A549 (cell line): ENCODE data around the gene MOSMO. TPM values are rescaled to one million over a fixed set of nuclear protein-coding genes. Genes with fewer than 3 reads are reported as not detected.

Experiments
- ATAC-seq, 2 experiments: fragments of 200-7000 bp in 1 of 2; fragments of >200 bp in 1 of 2; cut with Nextera tagmentation in 1 of 2; cut with Tn5 transposase in 1 of 2; 3 replicates each; pipeline versions ENCODE4 v1.8.0 to v1.9.1; 2018 to 2020; ENCODE audit warnings: mild to moderate bottlenecking in 1 of 2, moderate library complexity in 1 of 2
- CTCF ChIA-PET: fragments of 300-600 bp; sonication (Branson Sonifier 250); formaldehyde crosslinking; extraction: SDS; loops from one replicate; lab custom pipeline; 2021; ENCODE audit warnings: antibody characterized with exemption, inconsistent platforms; lab: Yijun Ruan, JAX
- POLR2A ChIA-PET: fragments of 350-600 bp; formaldehyde crosslinking; extraction: SDS; loops from one replicate; lab custom pipeline; 2021; ENCODE audit warnings: antibody characterized with exemption, inconsistent platforms; lab: Yijun Ruan, JAX
- DNase-seq, 2 experiments: peaks; one replicate each; pipeline versions ENCODE4 v3.0.0 to v3.0.0-alpha.2; 2011 to 2016; ENCODE audit warnings: low read depth in 1 of 2, low spot score in 1 of 2
- FAIRE-seq: peaks from 2 replicates; lab custom pipeline; 2011; peaks lifted over from hg19 to GRCh38; lab: Jason Lieb, UNC
- H3K27ac ChIP-seq, 2 experiments: fragments of >200 bp; sonication (Bioruptor Twin); formaldehyde crosslinking; 3 replicates each; pipeline ENCODE4 v1.5.1; 2016 to 2017
- H3K4me1 ChIP-seq: fragments of >200 bp; sonication (Bioruptor Twin); formaldehyde crosslinking; 3 replicates; pipeline ENCODE4 v1.6.1; 2016
- H3K4me2 ChIP-seq: fragments of >200 bp; sonication (Bioruptor Twin); formaldehyde crosslinking; 3 replicates; pipeline ENCODE4 v1.6.1; 2016
- H3K4me3 ChIP-seq: fragments of >200 bp; sonication (Bioruptor Twin); formaldehyde crosslinking; 3 replicates; pipeline ENCODE4 v1.5.1; 2016
- H3K9me3 ChIP-seq: fragments of >200 bp; sonication (Bioruptor Twin); formaldehyde crosslinking; 3 replicates; pipeline ENCODE4 v1.6.1; 2016
- BHLHE40 ChIP-seq: IDR thresholded peaks from 2 replicates; pipeline ENCODE4 v1.6.1; 2012; ENCODE audit warnings: low read depth, low read length, inconsistent platforms
- CBX2 ChIP-seq: fragments of 200-600 bp; sonication (generic); IDR thresholded peaks from 2 replicates; pipeline ENCODE4 v1.6.1; 2016; ENCODE audit warnings: low read depth, mild to moderate bottlenecking, borderline replicate concordance
- CHD4 ChIP-seq: fragments of 200-600 bp; sonication (generic); IDR thresholded peaks from 2 replicates; pipeline ENCODE4 v1.6.1; 2016; ENCODE audit warnings: antibody characterized with exemption, mild to moderate bottlenecking, borderline replicate concordance
- EHF ChIP-seq: fragments of 250-450 bp; sonication (Bioruptor Pico); IDR thresholded peaks from 2 replicates; pipeline ENCODE4 v1.5.0; 2020; ENCODE audit warnings: mild to moderate bottlenecking
- FOSL2 ChIP-seq, 2 experiments: fragments of 450-650 bp in 1 of 2; fragments of >200 bp in 1 of 2; sonication (Bioruptor Twin) in 1 of 2; formaldehyde crosslinking; IDR thresholded peaks; 2 replicates each; pipeline versions ENCODE4 v1.5.0 to v1.6.1; 2016 to 2020; ENCODE audit warnings: mild to moderate bottlenecking in 1 of 2, moderate library complexity in 1 of 2
- FOXS1 ChIP-seq: fragments of 250-450 bp; sonication (Bioruptor Pico); IDR thresholded peaks from 2 replicates; pipeline ENCODE4 v1.5.0; 2020; ENCODE audit warnings: mild to moderate bottlenecking, moderate library complexity
- GATA3 ChIP-seq: IDR thresholded peaks from 2 replicates; pipeline ENCODE4 v1.6.1; 2012; ENCODE audit warnings: borderline replicate concordance
- HEYL ChIP-seq: fragments of 250-450 bp; sonication (Bioruptor Pico); IDR thresholded peaks from 2 replicates; pipeline ENCODE4 v1.8.0; 2021; ENCODE audit warnings: mild to moderate bottlenecking, moderate library complexity
- KDM5A ChIP-seq: fragments of 200-600 bp; sonication (generic); IDR thresholded peaks from 2 replicates; pipeline ENCODE4 v1.6.1; 2016; ENCODE audit warnings: antibody characterized with exemption, mild to moderate bottlenecking
- MAZ ChIP-seq: fragments of 150-350 bp; IDR thresholded peaks from 2 replicates; pipeline ENCODE4 v1.6.1; 2014; ENCODE audit warnings: antibody characterized with exemption, low read depth, low read length, borderline replicate concordance
- NFE2L2 ChIP-seq: fragments of 150-350 bp; conservative IDR thresholded peaks from 2 replicates; pipeline ENCODE4 v1.6.1; 2014; ENCODE audit warnings: low read length
- NR3C1 ChIP-seq: fragments of >200 bp; sonication (Bioruptor Twin); formaldehyde crosslinking; IDR thresholded peaks from 3 replicates; pipeline ENCODE4 v1.6.1; 2017
- POLR2A ChIP-seq: IDR thresholded peaks from 2 replicates; pipeline ENCODE4 v1.6.1; 2012; ENCODE audit warnings: mild to moderate bottlenecking, low read length
- POLR2AphosphoS2 ChIP-seq: conservative IDR thresholded peaks from 2 replicates; pipeline ENCODE4 v1.6.1; 2012; ENCODE audit warnings: low read length, improper control_type of control experiment, inconsistent platforms
- RAD21 ChIP-seq, 2 experiments: fragments of >200 bp in 1 of 2; sonication (Bioruptor Twin) in 1 of 2; formaldehyde crosslinking in 1 of 2; IDR thresholded peaks in 1 of 2; conservative IDR thresholded peaks in 1 of 2; 2 replicates in 1 of 2; 3 replicates in 1 of 2; pipeline ENCODE4 v1.6.1; 2012 to 2018; ENCODE audit warnings: inconsistent platforms in 1 of 2
- RARB ChIP-seq: fragments of 250-450 bp; sonication (Bioruptor Pico); IDR thresholded peaks from 2 replicates; pipeline ENCODE4 v1.8.0; 2021; ENCODE audit warnings: mild to moderate bottlenecking, moderate library complexity
- RCOR1 ChIP-seq: fragments of 150-350 bp; IDR thresholded peaks from 2 replicates; pipeline ENCODE4 v1.6.1; 2014; ENCODE audit warnings: antibody characterized with exemption, low read length, low read depth
- RFX5 ChIP-seq: fragments of 450-650 bp; IDR thresholded peaks from 2 replicates; pipeline ENCODE4 v1.7.1; 2014; ENCODE audit warnings: antibody characterized with exemption, mild to moderate bottlenecking, moderate library complexity
- TP53 ChIP-seq: fragments of 250-450 bp; sonication (Bioruptor Pico); IDR thresholded peaks from 2 replicates; pipeline ENCODE4 v1.5.0; 2021; ENCODE audit warnings: mild to moderate bottlenecking, moderate library complexity
- ZFP36 ChIP-seq: fragments of 450-650 bp; IDR thresholded peaks from 2 replicates; pipeline ENCODE4 v1.6.1; 2014; ENCODE audit warnings: borderline replicate concordance; ENCODE audit not compliant: partially characterized antibody
- ZNF302 ChIP-seq: fragments of 250-450 bp; sonication (Bioruptor Pico); IDR thresholded peaks from 2 replicates; pipeline ENCODE4 v1.9.0; 2021; ENCODE audit warnings: inconsistent platforms, mild to moderate bottlenecking, moderate library complexity
- WGBS: methylation state at CpG from one replicate; pipeline ENCODE4 v1.1.6; 2017; ENCODE audit errors: missing lambda C conversion rate; 5-methylcytosine and 5-hydroxymethylcytosine counted together
- polyA plus RNA-seq, 4 experiments: library from polyadenylated mRNA; depleted of rRNA in 3 of 4; stranded (reverse); fragments of >200 nt; fragmentation: RNase III in 1 of 4; extraction: RNeasy Plus Mini Kit Qiagen cat#74134 plus additional on column Dnase treatment in 1 of 4; gene quantifications; 2 replicates in 3 of 4; 3 replicates in 1 of 4; pipeline ENCODE4 v1.2.3, GENCODE V29; 2011 to 2017
- TF ChIP-seq, protein P1 (sequence below): IDR thresholded peaks from 2 replicates; pipeline ENCODE4 v1.6.1; 2012
- TF ChIP-seq, protein P2 (sequence below): fragments of >200 bp; sonication (Bioruptor Twin); formaldehyde crosslinking; IDR thresholded peaks from 3 replicates; pipeline ENCODE4 v1.5.1; 2016
- TF ChIP-seq, protein P3 (sequence below): fragments of 150-350 bp; IDR thresholded peaks from 2 replicates; pipeline ENCODE4 v1.6.1; 2014; ENCODE audit warnings: low read depth, mild to moderate bottlenecking, low read length
- TF ChIP-seq, protein P4 (sequence below): IDR thresholded peaks from 2 replicates; pipeline ENCODE4 v1.6.1; 2012; ENCODE audit warnings: low read depth, borderline replicate concordance
- TF ChIP-seq, protein P5 (sequence below): fragments of 250-450 bp; sonication (Bioruptor Pico); IDR thresholded peaks from 2 replicates; pipeline ENCODE4 v1.5.0; 2021; ENCODE audit warnings: mild to moderate bottlenecking, moderate library complexity, borderline replicate concordance
- TF ChIP-seq, protein P6 (sequence below): fragments of 250-450 bp; sonication (Bioruptor Pico); IDR thresholded peaks from 2 replicates; pipeline ENCODE4 v1.5.0; 2020; ENCODE audit warnings: low read depth, mild to moderate bottlenecking, moderate library complexity
- TF ChIP-seq, protein P7 (sequence below): fragments of 450-650 bp; IDR thresholded peaks from 2 replicates; pipeline ENCODE4 v1.6.1; 2014; ENCODE audit warnings: antibody characterized with exemption

MOSMO gene
- polyA plus RNA-seq, 2 of the 4 experiments (the other 2 are of a cell fraction): 9.7 to 14.4 TPM

DNA sequence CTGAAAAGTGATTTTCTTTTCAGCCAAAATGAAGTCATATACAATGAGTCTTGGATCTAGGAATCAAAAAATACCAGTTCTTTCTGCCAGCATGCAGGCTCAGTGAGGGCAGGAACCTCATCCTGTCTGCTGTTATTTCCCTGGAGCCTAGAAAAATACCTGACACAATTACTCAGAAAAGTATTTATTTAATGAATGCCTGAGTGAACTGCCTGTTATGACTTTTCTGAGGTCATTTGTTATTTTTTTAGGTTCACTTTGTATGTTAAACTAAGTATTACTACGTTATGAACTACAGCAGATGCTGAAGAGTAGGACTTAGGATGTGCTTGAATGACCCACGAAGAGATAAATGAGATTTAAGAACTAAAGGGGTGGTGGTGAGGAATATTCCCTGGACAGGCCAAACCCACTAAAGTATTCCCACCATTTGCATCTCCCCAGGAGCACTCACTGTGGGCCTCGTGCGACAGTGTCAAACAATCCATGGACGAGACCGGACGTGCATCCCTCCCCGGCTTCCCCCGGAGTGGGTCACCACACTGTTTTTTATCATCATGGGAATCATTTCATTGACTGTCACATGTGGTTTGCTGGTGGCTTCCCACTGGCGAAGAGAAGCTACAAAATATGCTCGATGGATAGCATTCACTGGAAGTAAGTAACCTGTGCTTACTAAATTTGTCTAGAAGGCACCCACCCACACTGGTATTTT is 67.3 kb downstream of the MOSMO start:
- CTCF ChIA-PET: interaction anchor here (1.4 to 5.2 kb wide), 2 partner anchors 27 to 73 kb away, joined by 5 to 78 read pairs; no protein-coding TSS in a partner anchor
- 91% methylated on average over 11 of the region's 11 CpGs for WGBS
- no peak for FAIRE-seq
- Histone ChIP-seq H3K4me1 (no peaks in the 10 kb centered on the region), H3K4me2 (no peak overlapping the region), H3K27ac (no peak overlapping the region), H3K4me3 (no peak overlapping the region), H3K9me3 (no peaks in the 10 kb centered on the region)
- POLR2A ChIA-PET: no interaction called here
- ATAC-seq: no peak
- no peak for DNase-seq
- TF ChIP-seq, protein P1, sequence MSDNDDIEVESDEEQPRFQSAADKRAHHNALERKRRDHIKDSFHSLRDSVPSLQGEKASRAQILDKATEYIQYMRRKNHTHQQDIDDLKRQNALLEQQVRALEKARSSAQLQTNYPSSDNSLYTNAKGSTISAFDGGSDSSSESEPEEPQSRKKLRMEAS: no peak
- TF ChIP-seq MAZ (no peak), NFE2L2 (no peak), RARB (CRISPR knock-in tag) (no peak), HEYL (no peak), EHF (CRISPR knock-in tag) (no peak), FOXS1 (CRISPR knock-in tag) (no peak), CHD4 (no peak), RAD21 (conservative IDR thresholded peaks at IDR 0.05 in 1 of 2, IDR thresholded peaks at IDR 0.05 in 1 of 2) (no peak), ZFP36 (no peak), RCOR1 (no peak), KDM5A (no peak)
- TF ChIP-seq, protein P2, sequence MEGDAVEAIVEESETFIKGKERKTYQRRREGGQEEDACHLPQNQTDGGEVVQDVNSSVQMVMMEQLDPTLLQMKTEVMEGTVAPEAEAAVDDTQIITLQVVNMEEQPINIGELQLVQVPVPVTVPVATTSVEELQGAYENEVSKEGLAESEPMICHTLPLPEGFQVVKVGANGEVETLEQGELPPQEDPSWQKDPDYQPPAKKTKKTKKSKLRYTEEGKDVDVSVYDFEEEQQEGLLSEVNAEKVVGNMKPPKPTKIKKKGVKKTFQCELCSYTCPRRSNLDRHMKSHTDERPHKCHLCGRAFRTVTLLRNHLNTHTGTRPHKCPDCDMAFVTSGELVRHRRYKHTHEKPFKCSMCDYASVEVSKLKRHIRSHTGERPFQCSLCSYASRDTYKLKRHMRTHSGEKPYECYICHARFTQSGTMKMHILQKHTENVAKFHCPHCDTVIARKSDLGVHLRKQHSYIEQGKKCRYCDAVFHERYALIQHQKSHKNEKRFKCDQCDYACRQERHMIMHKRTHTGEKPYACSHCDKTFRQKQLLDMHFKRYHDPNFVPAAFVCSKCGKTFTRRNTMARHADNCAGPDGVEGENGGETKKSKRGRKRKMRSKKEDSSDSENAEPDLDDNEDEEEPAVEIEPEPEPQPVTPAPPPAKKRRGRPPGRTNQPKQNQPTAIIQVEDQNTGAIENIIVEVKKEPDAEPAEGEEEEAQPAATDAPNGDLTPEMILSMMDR: no peak

DNA sequence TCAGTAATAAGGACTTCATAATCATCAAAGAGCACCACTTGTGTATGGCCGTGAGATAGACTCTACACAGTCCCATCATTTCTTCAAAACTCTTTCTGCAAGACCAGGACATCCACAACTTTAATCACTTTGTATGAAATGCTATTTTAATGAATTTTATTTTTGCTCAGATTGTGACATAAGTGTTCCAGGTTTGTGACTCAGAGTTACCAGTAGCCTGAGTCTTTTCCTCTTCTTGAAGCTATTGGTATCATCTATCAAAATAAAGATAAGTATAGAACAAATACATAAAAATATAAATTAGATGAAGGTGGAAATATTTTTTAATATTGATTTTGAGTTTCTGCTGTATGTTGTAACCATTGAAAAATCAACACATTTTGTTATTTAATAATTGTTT is 67.9 kb downstream of the MOSMO start:
- no peak for ATAC-seq
- POLR2A ChIA-PET: no interaction called here
- TF ChIP-seq POLR2A (no peak), NFE2L2 (no peak), GATA3 (no peak), CBX2 (no peak), MAZ (no peak), RFX5 (no peak), FOSL2 (IDR thresholded peaks at IDR 0.05) (no peak), FOSL2 (CRISPR knock-in tag; IDR thresholded peaks at IDR 0.05) (no peak), ZNF302 (CRISPR knock-in tag) (no peak), RAD21 (conservative IDR thresholded peaks at IDR 0.05 in 1 of 2, IDR thresholded peaks at IDR 0.05 in 1 of 2) (no peak), TP53 (CRISPR knock-in tag) (no peak), NR3C1 (no peak), BHLHE40 (no peak), POLR2AphosphoS2 (no peak)
- TF ChIP-seq, protein P3, sequence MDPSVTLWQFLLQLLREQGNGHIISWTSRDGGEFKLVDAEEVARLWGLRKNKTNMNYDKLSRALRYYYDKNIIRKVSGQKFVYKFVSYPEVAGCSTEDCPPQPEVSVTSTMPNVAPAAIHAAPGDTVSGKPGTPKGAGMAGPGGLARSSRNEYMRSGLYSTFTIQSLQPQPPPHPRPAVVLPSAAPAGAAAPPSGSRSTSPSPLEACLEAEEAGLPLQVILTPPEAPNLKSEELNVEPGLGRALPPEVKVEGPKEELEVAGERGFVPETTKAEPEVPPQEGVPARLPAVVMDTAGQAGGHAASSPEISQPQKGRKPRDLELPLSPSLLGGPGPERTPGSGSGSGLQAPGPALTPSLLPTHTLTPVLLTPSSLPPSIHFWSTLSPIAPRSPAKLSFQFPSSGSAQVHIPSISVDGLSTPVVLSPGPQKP: no peak
- TF ChIP-seq, protein P4, sequence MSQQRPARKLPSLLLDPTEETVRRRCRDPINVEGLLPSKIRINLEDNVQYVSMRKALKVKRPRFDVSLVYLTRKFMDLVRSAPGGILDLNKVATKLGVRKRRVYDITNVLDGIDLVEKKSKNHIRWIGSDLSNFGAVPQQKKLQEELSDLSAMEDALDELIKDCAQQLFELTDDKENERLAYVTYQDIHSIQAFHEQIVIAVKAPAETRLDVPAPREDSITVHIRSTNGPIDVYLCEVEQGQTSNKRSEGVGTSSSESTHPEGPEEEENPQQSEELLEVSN: no peak
- TF ChIP-seq, protein P5, sequence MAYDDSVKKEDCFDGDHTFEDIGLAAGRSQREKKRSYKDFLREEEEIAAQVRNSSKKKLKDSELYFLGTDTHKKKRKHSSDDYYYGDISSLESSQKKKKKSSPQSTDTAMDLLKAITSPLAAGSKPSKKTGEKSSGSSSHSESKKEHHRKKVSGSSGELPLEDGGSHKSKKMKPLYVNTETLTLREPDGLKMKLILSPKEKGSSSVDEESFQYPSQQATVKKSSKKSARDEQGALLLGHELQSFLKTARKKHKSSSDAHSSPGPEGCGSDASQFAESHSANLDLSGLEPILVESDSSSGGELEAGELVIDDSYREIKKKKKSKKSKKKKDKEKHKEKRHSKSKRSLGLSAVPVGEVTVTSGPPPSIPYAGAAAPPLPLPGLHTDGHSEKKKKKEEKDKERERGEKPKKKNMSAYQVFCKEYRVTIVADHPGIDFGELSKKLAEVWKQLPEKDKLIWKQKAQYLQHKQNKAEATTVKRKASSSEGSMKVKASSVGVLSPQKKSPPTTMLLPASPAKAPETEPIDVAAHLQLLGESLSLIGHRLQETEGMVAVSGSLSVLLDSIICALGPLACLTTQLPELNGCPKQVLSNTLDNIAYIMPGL (CRISPR knock-in tag): no peak
- TF ChIP-seq, protein P6, sequence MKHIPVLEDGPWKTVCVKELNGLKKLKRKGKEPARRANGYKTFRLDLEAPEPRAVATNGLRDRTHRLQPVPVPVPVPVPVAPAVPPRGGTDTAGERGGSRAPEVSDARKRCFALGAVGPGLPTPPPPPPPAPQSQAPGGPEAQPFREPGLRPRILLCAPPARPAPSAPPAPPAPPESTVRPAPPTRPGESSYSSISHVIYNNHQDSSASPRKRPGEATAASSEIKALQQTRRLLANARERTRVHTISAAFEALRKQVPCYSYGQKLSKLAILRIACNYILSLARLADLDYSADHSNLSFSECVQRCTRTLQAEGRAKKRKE (CRISPR knock-in tag): no peak
- TF ChIP-seq, protein P7, sequence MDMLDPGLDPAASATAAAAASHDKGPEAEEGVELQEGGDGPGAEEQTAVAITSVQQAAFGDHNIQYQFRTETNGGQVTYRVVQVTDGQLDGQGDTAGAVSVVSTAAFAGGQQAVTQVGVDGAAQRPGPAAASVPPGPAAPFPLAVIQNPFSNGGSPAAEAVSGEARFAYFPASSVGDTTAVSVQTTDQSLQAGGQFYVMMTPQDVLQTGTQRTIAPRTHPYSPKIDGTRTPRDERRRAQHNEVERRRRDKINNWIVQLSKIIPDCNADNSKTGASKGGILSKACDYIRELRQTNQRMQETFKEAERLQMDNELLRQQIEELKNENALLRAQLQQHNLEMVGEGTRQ: no peak
- TF ChIP-seq, all 56 proteins: peak for 0
- Histone ChIP-seq H3K4me1 (no peaks in the 10 kb centered on the region), H3K4me3 (no peak overlapping the region), H3K9me3 (no peaks in the 10 kb centered on the region), H3K4me2 (no peak overlapping the region), H3K27ac (no peak overlapping the region)
- DNase-seq (no peak), FAIRE-seq (no peak)
- WGBS: 85% methylated on average over 1 of the region's 1 CpG
- CTCF ChIA-PET: interaction anchor here (1.4 to 5.2 kb wide), 2 partner anchors 27 to 74 kb away, joined by 5 to 78 read pairs; no protein-coding TSS in a partner anchor
